ENCODE results near the gene ROCK2.

The ROCK2 gene

GRCh38 chr2:11375025-11375688, 30.7 kb upstream of the ROCK2 start:
- ATAC-seq = no peak
- Mint-ChIP-seq H3K27me3 (no peaks in the 10 kb centered on the region), H3K36me3 (no peaks in the 10 kb centered on the region), H3K4me1 (peaks cover 58% of the 10 kb centered on the region), H3K9me3 (no peaks in the 10 kb centered on the region), H3K27ac (peak overlapping the region; percentile 92), H3K4me3 (peak overlapping the region; percentile 40)

- Mint-ChIP-seq H3K4me1 (peaks cover 45% of the 10 kb centered on the region), H3K9me3 (no peaks in the 10 kb centered on the region), H3K4me3 (no peak overlapping the region), H3K27me3 (no peaks in the 10 kb centered on the region), H3K27ac (peak overlapping the region; percentile 92), H3K36me3 (no peaks in the 10 kb centered on the region)
- no peak for ATAC-seq
These were observed 28.7 kb upstream of the ROCK2 start for GRCh38 chr2:11373096-11373495.

GRCh38 chr2:11371092-11371937, 26.9 kb upstream of the ROCK2 start:
- H3K27me3 Mint-ChIP-seq = no peaks in the 10 kb centered on the region
- no peak overlapping the region for H3K4me3 Mint-ChIP-seq
- no peak overlapping the region for H3K27ac Mint-ChIP-seq
- no peaks in the 10 kb centered on the region for H3K36me3 Mint-ChIP-seq
- no peaks in the 10 kb centered on the region for H3K9me3 Mint-ChIP-seq
- ATAC-seq = no peak
- peaks cover 37% of the 10 kb centered on the region for H3K4me1 Mint-ChIP-seq

- Mint-ChIP-seq H3K4me1 (peaks cover 32% of the 10 kb centered on the region), H3K36me3 (no peaks in the 10 kb centered on the region)
- ATAC-seq = no peak
These were observed 26.1 kb upstream of the ROCK2 start for GRCh38 chr2:11370377-11371091.

GRCh38 chr2:11368059-11368572, 23.7 kb upstream of the ROCK2 start:
- H3K4me1 Mint-ChIP-seq = peaks cover 10% of the 10 kb centered on the region
- H3K4me3 Mint-ChIP-seq = no peak overlapping the region

More at GRCh38 chr2:11370377-11371091, 26.1 kb upstream of the ROCK2 start:
- no peak overlapping the region for H3K4me3 Mint-ChIP-seq
- H3K27ac Mint-ChIP-seq = no peak overlapping the region
- no peaks in the 10 kb centered on the region for H3K9me3 Mint-ChIP-seq
- no peaks in the 10 kb centered on the region for H3K27me3 Mint-ChIP-seq

GRCh38 chr2:11367170-11367730, 22.8 kb upstream of the ROCK2 start:
- H3K4me1 Mint-ChIP-seq = peaks cover 1% of the 10 kb centered on the region
- ATAC-seq = no peak

More at GRCh38 chr2:11368059-11368572, 23.7 kb upstream of the ROCK2 start:
- H3K9me3 Mint-ChIP-seq = no peaks in the 10 kb centered on the region
- H3K27me3 Mint-ChIP-seq = peaks cover 6% of the 10 kb centered on the region
- no peak overlapping the region for H3K27ac Mint-ChIP-seq
- no peak for ATAC-seq
- H3K36me3 Mint-ChIP-seq = no peaks in the 10 kb centered on the region

GRCh38 chr2:11366326-11366741, 21.9 kb upstream of the ROCK2 start:
- no peak for ATAC-seq
- no peak overlapping the region for H3K27ac Mint-ChIP-seq
- H3K9me3 Mint-ChIP-seq = no peaks in the 10 kb centered on the region
- no peaks in the 10 kb centered on the region for H3K4me1 Mint-ChIP-seq
- no peaks in the 10 kb centered on the region for H3K36me3 Mint-ChIP-seq
- H3K27me3 Mint-ChIP-seq = peaks cover 12% of the 10 kb centered on the region
- H3K4me3 Mint-ChIP-seq = no peak overlapping the region

More at GRCh38 chr2:11367170-11367730, 22.8 kb upstream of the ROCK2 start:
- Mint-ChIP-seq H3K9me3 (no peaks in the 10 kb centered on the region), H3K27me3 (peaks cover 12% of the 10 kb centered on the region), H3K27ac (no peak overlapping the region), H3K36me3 (no peaks in the 10 kb centered on the region), H3K4me3 (no peak overlapping the region)

- ATAC-seq = no peak
- Mint-ChIP-seq H3K4me1 (no peaks in the 10 kb centered on the region), H3K4me3 (no peak overlapping the region), H3K9me3 (no peaks in the 10 kb centered on the region), H3K27ac (no peak overlapping the region), H3K36me3 (no peaks in the 10 kb centered on the region), H3K27me3 (peaks cover 12% of the 10 kb centered on the region)
These were observed 20.9 kb upstream of the ROCK2 start for GRCh38 chr2:11365096-11365879.

- H3K27ac Mint-ChIP-seq = no peak overlapping the region
- H3K4me1 Mint-ChIP-seq = no peaks in the 10 kb centered on the region
- no peak overlapping the region for H3K4me3 Mint-ChIP-seq
- H3K27me3 Mint-ChIP-seq = peaks cover 12% of the 10 kb centered on the region
- no peak for ATAC-seq
- H3K36me3 Mint-ChIP-seq = no peaks in the 10 kb centered on the region
- H3K9me3 Mint-ChIP-seq = no peaks in the 10 kb centered on the region
These were observed 20.1 kb upstream of the ROCK2 start for GRCh38 chr2:11364565-11364887.

GRCh38 chr2:11363868-11364564, 19.6 kb upstream of the ROCK2 start:
- no peak for ATAC-seq
- Mint-ChIP-seq H3K27me3 (peaks cover 12% of the 10 kb centered on the region), H3K36me3 (no peaks in the 10 kb centered on the region), H3K27ac (no peak overlapping the region), H3K4me1 (no peaks in the 10 kb centered on the region), H3K9me3 (no peaks in the 10 kb centered on the region), H3K4me3 (no peak overlapping the region)

GRCh38 chr2:11359865-11360264, 15.4 kb upstream of the ROCK2 start:
- H3K27ac Mint-ChIP-seq = no peak overlapping the region
- H3K27me3 Mint-ChIP-seq = peaks cover 12% of the 10 kb centered on the region
- no peaks in the 10 kb centered on the region for H3K4me1 Mint-ChIP-seq
- no peak overlapping the region for H3K4me3 Mint-ChIP-seq
- H3K36me3 Mint-ChIP-seq = no peaks in the 10 kb centered on the region
- no peak for ATAC-seq
- H3K9me3 Mint-ChIP-seq = no peaks in the 10 kb centered on the region

- Mint-ChIP-seq H3K36me3 (no peaks in the 10 kb centered on the region), H3K27me3 (peaks cover under 1% of the 10 kb centered on the region), H3K9me3 (no peaks in the 10 kb centered on the region), H3K4me1 (no peaks in the 10 kb centered on the region), H3K27ac (no peak overlapping the region), H3K4me3 (no peak overlapping the region)
- no peak for ATAC-seq
These were observed 13.1 kb upstream of the ROCK2 start for GRCh38 chr2:11357428-11357972.

- no peaks in the 10 kb centered on the region for H3K36me3 Mint-ChIP-seq
- H3K4me1 Mint-ChIP-seq = no peaks in the 10 kb centered on the region
- ATAC-seq = no peak
- H3K27me3 Mint-ChIP-seq = no peaks in the 10 kb centered on the region
- no peak overlapping the region for H3K4me3 Mint-ChIP-seq
- no peak overlapping the region for H3K27ac Mint-ChIP-seq
- no peaks in the 10 kb centered on the region for H3K9me3 Mint-ChIP-seq
These were observed 12.3 kb upstream of the ROCK2 start for GRCh38 chr2:11356764-11357163.

Data from stimulated activated memory B cell treated with anti-CD40 and anti-IgM and Interleukin-4, amounts not matched to agents 10 μg/mL and 1 μg/mL and 100 μg/mL, for 72 hours (primary cell).